KMS-11 (cell line): Measurements from ENCODE around the gene MED10.

Experiments
- H2AFZ ChIP-seq: fragments of 200-600 bp; sonication (generic); 2 replicates; pipeline ENCODE4 v1.6.1; 2016; ENCODE audit warnings: antibody characterized with exemption, mixed run types, low read depth
- H3K27ac ChIP-seq: fragments of 200-600 bp; sonication (generic); 2 replicates; pipeline ENCODE4 v1.6.1; 2016; ENCODE audit warnings: mild to moderate bottlenecking, mixed run types
- H3K27me3 ChIP-seq: fragments of 200-600 bp; sonication (generic); 2 replicates; pipeline ENCODE4 v1.6.1; 2017; ENCODE audit warnings: mild to moderate bottlenecking, low read depth, mixed run types, moderate library complexity; ENCODE audit not compliant: insufficient read depth
- H3K36me3 ChIP-seq: fragments of 200-600 bp; sonication (generic); 2 replicates; pipeline ENCODE4 v1.6.1; 2017; ENCODE audit warnings: mild to moderate bottlenecking, mixed run types; ENCODE audit not compliant: insufficient read depth
- H3K4me1 ChIP-seq: fragments of 200-600 bp; sonication (generic); 2 replicates; pipeline ENCODE4 v1.6.1; 2016; ENCODE audit warnings: mild to moderate bottlenecking, low read depth, mixed run types; ENCODE audit not compliant: poor library complexity, severe bottlenecking
- H3K4me2 ChIP-seq: fragments of 200-600 bp; sonication (generic); 2 replicates; pipeline ENCODE4 v1.7.0; 2016; ENCODE audit warnings: mild to moderate bottlenecking, mixed run types
- H3K4me3 ChIP-seq: fragments of 200-600 bp; sonication (generic); IDR thresholded peaks from 2 replicates; pipeline ENCODE4 v1.6.1; 2017; ENCODE audit warnings: low read depth, low read length, mixed read lengths; ENCODE audit not compliant: insufficient read depth
- H3K79me2 ChIP-seq: fragments of 200-600 bp; sonication (generic); 2 replicates; pipeline ENCODE4 v1.6.1; 2016; ENCODE audit warnings: low read depth, mixed run types; ENCODE audit not compliant: insufficient read depth
- H3K9ac ChIP-seq: fragments of 200-600 bp; sonication (generic); 2 replicates; pipeline ENCODE4 v1.6.1; 2016; ENCODE audit warnings: mild to moderate bottlenecking, mixed run types
- H4K20me1 ChIP-seq: fragments of 200-600 bp; sonication (generic); 2 replicates; pipeline ENCODE4 v1.6.1; 2016; ENCODE audit warnings: mild to moderate bottlenecking, mixed run types; ENCODE audit not compliant: insufficient read depth
- CTCF ChIP-seq: fragments of 200-600 bp; sonication (generic); conservative IDR thresholded peaks from 2 replicates; pipeline ENCODE4 v1.6.1; 2017; ENCODE audit warnings: low read depth, mild to moderate bottlenecking, antibody characterized with exemption, low read length, moderate library complexity, mixed read lengths

MED10 gene

GRCh38 chr5:6340100-6340499, 38.2 kb downstream of the MED10 start:
- no peak for TF ChIP-seq CTCF
- Histone ChIP-seq H3K27me3 (no peaks in the 10 kb centered on the region), H3K36me3 (no peaks in the 10 kb centered on the region)

GRCh38 chr5:6338871-6339270, 39.5 kb downstream of the MED10 start:
- Histone ChIP-seq H3K36me3 (no peaks in the 10 kb centered on the region), H3K4me1 (no peaks in the 10 kb centered on the region), H3K27me3 (no peaks in the 10 kb centered on the region), H3K27ac (no peak overlapping the region), H4K20me1 (no peaks in the 10 kb centered on the region), H3K4me2 (no peak overlapping the region), H2AFZ (no peak overlapping the region), H3K4me3 (no peak overlapping the region), H3K79me2 (no peaks in the 10 kb centered on the region), H3K9ac (no peak overlapping the region)
- TF ChIP-seq CTCF = no peak

More at GRCh38 chr5:6340100-6340499, 38.2 kb downstream of the MED10 start:
- no peak overlapping the region for H3K27ac ChIP-seq
- H3K4me3 ChIP-seq = no peak overlapping the region
- H4K20me1 ChIP-seq = no peaks in the 10 kb centered on the region
- H2AFZ ChIP-seq = no peak overlapping the region
- no peaks in the 10 kb centered on the region for H3K79me2 ChIP-seq
- H3K4me1 ChIP-seq = no peaks in the 10 kb centered on the region
- no peak overlapping the region for H3K4me2 ChIP-seq
- H3K9ac ChIP-seq = no peak overlapping the region

- Histone ChIP-seq H3K27me3 (no peaks in the 10 kb centered on the region), H4K20me1 (no peaks in the 10 kb centered on the region), H3K4me1 (no peaks in the 10 kb centered on the region), H3K79me2 (no peaks in the 10 kb centered on the region), H3K4me2 (no peak overlapping the region), H3K4me3 (no peak overlapping the region), H3K27ac (no peak overlapping the region), H3K9ac (no peak overlapping the region), H2AFZ (no peak overlapping the region), H3K36me3 (no peaks in the 10 kb centered on the region)
- TF ChIP-seq CTCF = no peak
Measured at GRCh38 chr5:6338135-6338534, 40.2 kb downstream of the MED10 start.

GRCh38 chr5:6333182-6333905, 45.0 kb downstream of the MED10 start:
- no peaks in the 10 kb centered on the region for H4K20me1 ChIP-seq
- no peak overlapping the region for H2AFZ ChIP-seq
- no peak overlapping the region for H3K4me3 ChIP-seq
- no peaks in the 10 kb centered on the region for H3K4me1 ChIP-seq
- TF ChIP-seq CTCF = no peak
- no peak overlapping the region for H3K4me2 ChIP-seq
- no peak overlapping the region for H3K27ac ChIP-seq
- H3K27me3 ChIP-seq = no peaks in the 10 kb centered on the region
- no peaks in the 10 kb centered on the region for H3K79me2 ChIP-seq
- H3K36me3 ChIP-seq = no peaks in the 10 kb centered on the region
- H3K9ac ChIP-seq = no peak overlapping the region
